ENCODE data around the gene RABGEF1.
"Not testable (repeated sequence)": the region's sequence is repeated elsewhere in the genome, so short reads cannot be mapped to it uniquely, and the experiment has no call there.

RABGEF1 gene

DNA sequence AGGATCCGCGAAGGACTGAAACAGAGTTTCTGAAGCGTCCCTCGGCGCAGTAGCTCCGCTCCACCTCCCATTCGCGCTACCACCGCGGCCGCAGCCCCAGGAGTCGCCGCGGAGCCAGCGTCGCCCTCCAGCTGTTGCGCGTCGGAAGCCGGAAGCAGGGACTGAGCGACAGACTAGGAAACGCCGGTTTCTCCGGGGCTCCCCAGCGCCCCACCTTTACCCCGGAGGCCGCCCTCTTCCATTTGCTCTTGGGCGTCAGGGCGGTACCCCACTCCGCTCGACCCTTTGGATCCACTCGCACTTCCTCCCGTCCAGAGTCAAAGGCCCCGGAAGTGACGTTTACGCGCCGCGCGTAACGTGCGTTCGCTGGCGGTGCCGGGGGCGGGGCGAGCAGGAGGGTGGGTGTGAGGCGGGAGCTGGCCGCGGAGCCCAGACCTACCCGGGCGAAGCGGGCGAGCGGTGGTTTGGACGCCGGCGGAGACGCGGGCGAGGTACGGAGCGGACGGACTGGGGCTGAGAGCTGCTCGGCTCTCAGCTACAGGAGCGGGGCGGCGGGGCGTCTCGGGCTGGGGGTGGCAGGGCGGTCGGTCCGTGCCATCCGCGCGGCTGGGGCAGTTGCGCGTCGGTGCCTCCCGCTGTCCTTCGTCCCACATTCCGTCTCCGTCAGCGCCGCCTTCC is at the start of gene RABGEF1:
RABGEF1 (plus strand) TSS at position 432 of the 678 bp plus-strand sequence. CDS start 31,167 bp downstream, outside the sequence.
- DNase-seq = peak; percentile 98

DNA sequence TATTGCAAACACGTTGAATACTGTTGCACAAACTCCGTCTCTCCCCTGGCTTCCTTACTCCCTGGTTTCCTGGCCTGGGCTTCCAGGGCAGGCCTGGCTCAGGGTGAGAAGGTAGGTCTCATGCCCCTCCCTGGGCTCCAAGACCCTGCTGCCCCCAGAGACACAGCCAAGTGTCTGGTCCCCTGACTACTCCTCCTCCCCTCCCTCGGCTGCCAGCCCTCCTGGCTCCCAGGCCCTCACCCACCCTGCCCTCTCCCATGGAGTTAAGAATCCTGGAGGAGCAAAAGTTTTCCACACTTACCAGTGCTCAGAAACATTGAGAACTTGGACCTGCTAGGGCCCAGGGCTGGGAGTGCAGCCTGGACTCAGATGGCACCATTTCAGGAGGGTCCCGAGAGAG is 47.2 kb upstream of the RABGEF1 start:
- DNase-seq = no peak

DNA sequence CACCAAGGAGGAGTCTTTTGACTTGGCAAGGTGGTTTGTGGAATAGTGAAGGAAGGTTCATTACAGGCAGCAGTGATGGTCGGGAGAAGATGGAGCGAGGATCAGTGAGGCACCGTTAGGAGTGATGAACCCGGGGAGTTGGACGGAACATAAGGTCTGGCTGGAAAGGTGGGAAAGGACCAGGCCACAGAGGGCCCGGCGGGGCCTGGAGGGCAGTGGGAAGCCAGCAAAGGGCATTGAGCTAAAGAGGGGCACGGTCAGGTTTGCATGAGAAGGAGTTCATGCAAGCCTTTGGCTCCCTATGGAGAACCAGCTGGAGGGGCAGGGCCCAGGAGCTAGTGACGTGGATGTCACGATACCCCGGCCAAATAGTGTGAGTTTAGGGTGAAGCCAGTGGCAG is 46.2 kb upstream of the RABGEF1 start:
- DNase-seq = no peak

DNA sequence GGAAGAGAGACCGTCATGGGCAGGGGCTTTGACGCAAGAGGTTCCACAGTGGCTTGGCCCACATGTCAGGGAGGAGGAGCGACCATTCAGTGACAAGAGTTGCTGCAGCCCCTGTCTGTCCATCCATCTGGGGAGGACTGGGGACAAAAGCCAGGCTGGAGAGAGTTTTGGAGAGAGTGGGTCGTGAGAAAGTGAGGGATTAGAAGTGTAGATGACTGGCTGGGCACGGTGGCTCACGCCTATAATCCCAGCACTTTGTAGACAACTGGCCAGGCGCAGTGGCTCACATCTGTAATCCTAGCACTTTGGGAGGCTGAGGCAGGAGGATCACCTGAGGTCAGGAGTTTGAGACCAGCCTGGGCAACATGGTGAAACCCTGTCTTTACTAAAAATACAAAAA is 45.1 kb upstream of the RABGEF1 start:
- not testable (repeated sequence) for DNase-seq

DNA sequence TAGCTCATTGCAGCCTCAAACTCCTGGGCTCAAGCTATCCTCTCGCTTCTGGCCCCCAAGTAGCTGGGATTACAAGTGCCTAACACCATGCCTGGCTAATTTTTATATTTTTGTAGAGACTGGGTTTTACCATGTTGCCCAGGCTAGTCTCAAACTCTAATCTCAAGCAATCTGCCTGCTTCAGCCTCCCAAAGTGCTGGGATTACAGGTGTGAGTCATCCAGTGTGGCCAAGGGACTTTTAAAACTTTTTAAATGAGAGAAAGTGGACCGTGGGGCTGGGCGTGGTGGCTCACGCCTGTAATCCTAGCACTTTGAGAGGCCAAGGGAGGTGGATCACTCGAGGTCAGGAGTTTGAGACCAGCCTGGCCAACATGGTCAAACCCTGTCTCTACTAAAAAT is 44.4 kb upstream of the RABGEF1 start:
- not testable (repeated sequence) for DNase-seq

DNA sequence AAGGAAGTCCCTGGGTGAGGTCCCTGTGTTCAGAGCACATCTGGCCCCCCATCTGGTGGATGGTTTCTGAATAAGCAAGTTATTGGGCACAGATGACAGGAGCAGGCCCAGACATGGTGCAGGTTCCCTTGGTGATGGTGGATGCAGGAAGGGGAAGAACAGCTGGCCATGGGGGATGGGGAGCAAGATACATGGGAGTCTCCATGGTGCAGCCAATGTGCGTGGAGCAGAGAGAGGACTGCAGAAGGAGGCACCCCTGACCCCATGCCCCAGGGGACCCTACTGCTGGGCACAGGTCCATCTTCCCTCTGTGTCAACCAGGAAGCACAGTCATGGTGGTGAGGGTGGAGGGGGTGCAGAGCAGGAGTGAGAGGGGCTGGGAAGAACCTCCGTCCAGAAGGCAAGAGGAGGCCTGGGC is 43.8 kb upstream of the RABGEF1 start:
- peak in 2 of 3 experiments; percentile 10 to 33 for DNase-seq

DNA sequence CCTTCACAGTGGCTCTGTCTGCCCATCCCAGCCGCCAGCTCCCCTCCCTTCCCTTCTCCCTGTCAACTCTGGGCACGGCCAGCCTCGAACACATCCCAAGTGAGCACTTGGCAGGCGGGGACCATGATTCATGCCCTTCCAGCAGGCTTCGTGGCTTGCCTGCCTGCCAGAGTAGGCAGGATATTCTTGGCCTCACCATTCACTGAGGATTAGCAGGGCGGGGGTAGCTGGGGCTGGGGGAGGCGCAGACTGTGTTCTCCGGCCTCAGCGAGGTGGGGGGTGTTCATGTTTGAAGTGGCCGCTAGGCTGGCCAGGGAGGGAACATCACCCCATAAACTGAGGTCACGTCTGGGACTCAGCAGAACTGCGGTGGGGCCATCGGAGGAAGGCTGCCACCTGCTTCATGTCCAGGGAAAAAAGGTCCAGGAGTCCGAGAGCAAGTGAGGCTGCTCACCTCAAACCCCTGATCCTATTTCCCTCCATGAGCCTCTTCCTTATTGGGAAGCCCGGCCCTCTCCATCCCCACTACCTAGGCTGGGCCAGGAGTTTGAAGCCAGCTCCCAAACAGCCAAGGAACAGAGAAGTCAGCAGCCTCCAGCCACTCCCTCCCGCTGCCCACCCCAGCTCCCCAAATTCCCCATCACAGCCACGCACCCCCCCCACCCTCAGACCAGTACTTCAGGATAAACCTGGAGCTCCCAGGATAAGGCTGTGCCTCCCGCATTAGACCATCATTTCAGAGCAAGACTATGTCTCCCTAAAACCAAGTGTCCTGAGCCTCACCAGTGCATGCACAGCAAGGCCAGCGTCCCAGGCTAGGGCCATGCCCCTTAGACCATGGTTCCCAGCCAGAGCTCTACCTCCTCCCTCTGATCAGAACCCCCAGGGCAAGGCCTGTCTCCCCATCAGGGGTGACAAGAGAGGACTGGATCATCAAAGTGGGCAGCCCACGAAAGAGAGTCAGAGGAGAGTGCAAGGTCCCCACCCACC is 42.8 kb upstream of the RABGEF1 start:
- DNase-seq = no peak

DNA sequence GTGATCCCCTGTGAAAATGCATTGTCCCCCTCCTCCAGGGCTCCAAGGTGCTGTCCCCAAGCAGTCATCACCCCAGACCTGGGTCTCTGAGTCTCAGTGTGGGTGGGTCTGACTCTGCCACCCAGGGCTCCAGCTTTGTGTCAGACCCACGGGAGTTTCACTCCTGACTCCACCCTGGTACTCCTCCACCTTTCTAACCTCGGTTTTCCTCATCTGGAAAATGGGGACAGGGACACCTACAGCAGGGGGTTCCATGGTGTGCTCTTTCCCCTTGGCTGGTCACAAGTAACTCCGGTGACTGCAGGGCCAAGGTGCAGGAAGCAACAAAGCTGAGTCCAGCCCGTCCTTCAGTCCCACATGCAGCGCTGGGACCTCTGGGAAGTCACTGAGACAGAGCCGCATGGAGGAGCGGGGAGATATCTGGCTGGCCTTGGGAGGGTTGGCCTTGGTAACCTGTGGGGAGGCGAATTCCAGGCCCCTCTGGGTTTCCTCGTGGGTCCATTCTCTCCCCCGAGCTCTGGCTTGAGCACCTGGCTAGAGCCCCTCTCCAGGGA is 41.8 kb upstream of the RABGEF1 start:
- no peak for DNase-seq

DNA sequence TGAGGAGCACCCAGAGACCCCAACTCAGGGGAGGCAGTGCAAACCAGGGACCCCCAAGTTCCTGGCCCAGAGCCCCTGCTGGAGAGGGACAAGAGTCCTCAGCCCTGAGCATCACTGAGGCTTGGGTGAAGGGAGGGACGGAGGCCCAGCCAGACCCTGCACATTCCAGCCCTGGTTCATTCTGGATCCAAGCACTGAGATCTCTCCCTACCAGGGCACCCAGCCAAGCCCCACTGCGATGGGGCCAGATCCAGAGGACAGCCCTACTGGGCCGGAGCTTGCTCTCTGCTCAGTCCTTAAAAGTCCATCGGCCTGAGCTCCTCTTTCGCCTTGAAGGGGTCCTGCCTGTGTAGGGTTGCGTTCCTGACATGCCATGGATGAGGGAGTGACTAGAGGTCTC is 40.5 kb upstream of the RABGEF1 start:
- no peak for DNase-seq

DNA sequence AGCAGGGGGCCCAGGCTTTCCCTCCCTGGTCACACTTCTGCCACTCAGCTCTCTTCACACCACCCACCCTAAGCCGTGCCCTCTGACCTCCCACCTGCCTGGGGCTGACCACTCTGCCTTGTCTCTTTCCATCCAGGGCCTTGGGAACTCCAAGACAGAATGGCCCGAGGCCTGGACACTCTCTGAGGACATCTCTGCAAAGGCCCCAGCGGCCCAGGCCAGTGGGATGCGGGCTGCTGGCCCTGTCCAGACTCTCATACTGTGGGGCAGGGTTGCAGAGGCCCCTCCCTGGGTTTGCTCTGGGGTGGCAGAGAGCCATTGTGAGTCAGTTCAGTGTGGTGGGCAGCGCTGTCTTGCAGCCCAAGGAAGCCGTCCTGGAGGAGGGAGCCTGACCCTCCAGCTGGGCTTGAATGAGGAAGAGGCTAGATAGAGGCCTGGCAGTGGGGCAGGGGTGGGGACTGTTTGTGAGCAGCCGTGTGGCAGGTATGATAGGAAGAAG is 39.9 kb upstream of the RABGEF1 start:
- DNase-seq = no peak

DNA sequence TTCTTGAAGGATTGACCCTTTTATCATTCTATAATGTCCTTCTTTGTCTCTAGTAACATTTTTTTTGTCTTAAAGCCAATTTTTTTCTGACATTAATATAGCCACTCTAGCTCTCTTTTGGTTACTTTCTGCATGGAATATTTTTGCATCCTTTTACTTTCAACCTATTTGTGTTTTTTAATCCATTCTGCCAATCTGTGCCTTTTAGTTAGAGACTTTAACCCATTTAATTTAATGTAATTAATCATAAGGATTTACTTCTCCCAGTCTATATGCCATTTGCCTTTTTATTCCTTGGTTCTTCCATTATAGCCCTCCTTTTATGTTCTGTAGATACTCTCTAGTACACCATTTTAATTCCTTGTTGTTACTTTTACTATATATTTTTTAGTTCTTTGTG is 32.7 kb upstream of the RABGEF1 start:
- no peak for DNase-seq

DNA sequence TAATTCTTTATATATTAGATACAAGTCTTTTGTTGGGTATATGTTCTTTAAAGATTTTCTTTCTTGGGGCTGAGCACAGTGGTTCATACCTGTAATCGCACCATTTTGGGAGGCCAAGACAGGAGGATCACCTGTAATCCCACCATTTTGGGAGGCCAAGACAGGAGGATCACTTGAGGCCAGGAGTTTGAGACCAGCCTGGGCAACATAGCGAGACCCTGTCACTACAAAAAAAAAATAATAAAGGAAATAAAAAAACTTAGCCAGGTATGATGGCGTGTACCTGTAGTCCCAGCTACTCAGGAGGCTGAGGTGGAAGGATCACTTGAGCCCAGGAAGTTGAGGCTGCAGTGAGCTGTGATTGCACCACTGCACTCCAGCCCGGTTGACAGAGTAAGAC is 29.8 kb upstream of the RABGEF1 start:
- DNase-seq = not testable (repeated sequence)

DNA sequence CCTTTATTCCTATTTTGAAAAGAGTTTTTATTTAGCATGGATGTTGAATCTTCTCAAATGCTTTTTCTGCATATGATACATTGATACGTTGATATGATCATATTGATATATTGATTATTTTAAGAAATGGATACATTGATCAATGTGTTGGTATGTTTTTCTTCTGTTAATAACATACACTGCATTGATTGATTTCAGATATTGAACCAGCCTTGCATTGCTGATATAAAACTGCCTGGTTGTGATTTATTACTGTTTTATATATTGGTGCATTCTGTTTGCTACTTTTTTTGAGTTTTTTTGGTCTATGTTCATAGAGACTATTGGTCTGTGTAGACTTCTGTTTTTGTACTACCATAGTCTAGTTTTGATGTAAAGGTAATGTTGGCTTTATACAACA is 26.8 kb upstream of the RABGEF1 start:
- DNase-seq = no peak

DNA sequence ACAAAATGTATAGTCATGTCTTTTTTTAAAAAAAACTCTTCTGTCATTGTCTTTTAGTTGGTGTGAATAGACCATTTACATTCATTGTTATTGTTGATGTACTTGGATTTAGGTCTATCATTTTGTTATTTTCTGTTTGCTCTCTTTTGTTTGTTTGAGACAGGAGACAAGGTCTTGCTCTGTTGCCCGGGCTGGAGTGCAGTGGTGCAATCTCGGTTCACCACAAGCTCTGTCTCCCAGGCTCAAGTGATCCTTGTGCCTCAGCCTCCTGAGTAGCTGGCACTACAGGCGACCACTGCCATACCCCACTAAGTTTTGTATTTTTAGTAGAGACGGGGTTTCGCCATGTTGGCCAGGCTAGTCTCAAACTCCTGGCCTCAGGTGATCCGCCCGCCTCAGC is 23.9 kb upstream of the RABGEF1 start:
- DNase-seq = not testable (repeated sequence)

DNA sequence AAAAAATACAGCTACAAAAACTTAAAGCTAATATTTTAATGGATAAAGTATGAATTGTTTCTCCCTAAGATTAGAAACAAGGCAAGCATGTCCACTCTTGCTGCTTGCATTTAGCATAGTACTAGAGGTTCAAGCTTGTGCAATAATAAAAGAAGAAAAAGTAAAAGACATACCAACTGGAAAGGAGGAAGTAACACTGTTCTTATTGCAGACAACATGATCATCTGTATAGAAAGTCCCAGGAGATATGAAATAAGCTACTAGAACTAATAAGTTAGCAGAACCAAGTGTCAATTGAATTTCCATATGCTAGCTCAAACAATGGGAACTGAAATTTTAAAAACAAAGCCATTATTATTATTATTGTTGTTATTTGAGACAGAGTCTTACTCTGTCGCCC is 20.0 kb upstream of the RABGEF1 start:
- no peak for DNase-seq

DNA sequence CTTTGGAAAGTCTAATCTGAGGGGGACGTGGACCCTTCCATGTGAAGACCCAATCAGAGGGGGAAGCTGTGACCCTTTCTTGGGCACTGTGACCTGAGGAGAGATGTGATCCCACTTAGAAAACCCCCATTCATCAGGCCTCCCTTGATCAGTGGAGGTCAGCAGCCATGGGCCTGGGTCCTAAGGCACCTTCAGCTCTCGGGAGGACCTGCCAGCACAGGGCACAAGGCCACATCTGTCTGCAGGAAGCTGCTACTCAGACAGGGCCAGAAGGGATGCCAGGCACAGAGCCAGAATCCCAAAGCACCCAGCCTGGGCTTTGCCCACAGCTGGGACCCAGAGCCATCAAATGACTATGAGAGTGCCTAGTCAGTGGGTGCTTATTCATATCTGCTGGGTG is 14.7 kb upstream of the RABGEF1 start:
- no peak for DNase-seq

DNA sequence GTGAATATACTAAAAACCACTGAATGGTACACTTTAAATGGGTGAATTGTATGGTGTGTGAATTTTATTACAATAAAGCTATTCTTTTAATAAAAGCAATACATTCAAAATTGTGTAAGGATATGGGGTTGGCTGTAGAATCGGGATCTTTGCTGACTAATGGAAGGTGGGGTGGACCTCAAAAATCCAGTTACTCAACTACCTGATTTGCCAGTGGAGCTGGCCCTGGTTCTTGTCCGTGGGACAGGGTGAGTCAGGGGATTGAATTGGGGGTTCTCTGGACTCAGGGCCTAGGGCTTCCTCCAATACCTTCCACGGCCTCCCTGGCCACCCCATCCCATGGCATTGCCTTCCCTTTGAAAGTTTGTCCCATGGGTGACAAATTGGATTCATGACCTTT is 13.5 kb upstream of the RABGEF1 start:
- no peak for DNase-seq

DNA sequence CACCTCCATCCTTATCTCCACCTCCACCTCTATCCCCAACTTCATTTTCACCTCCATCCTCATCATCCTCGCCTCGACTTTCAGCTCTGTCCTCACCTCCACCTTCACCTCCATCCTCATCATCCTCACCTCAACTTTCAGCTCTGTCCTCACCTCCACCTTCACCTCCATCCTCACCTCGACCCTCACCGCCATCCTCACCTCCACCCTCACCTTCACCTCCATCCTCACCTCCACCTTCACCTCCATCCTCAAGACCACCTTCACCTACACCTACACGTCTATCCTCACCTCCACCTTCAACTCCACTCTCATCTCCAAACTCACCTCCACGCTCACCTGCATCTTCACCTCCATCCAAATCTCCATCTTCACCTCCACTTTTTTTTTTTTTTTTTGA is 12.0 kb upstream of the RABGEF1 start:
- DNase-seq = no peak

DNA sequence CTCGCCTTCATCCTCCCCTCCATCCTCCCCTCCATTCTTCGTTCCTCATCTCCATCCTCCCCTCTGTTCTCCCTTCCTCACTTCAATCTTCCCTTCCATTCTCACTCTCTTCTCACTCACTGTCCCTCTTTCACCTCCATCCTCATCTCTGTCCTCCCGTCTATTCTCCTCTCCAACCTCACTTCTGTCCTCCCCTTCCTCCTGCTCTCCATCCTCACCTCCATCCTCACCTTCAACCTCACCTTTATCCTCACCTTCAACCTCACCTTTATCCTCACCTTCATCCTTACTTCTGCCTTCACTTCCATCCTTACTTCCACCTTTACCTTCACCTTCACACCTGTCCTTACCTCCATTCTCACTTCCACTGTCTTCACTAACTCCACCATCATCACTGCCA is 11.3 kb upstream of the RABGEF1 start:
- no peak for DNase-seq

DNA sequence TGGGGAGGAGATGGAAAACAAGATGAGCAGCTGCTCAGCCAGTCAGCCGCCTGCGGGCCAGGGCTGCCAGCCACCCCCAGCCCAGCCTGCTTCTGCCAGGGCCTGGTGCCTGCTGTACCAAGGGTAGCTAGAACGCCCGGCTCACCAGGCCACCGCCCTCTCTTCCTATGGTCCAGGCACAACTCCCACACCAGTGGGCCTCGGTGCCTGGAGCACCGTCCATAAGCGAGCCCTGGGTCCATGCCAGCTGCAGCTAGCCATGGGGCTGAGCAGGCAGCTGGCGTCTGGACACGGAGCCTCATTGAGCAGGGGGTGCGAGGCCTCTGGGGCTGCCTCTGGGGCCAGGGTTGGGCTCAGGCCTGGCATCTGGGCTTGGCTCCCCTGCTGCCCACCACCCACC is 8.5 kb upstream of the RABGEF1 start:
- DNase-seq = no peak

DNA sequence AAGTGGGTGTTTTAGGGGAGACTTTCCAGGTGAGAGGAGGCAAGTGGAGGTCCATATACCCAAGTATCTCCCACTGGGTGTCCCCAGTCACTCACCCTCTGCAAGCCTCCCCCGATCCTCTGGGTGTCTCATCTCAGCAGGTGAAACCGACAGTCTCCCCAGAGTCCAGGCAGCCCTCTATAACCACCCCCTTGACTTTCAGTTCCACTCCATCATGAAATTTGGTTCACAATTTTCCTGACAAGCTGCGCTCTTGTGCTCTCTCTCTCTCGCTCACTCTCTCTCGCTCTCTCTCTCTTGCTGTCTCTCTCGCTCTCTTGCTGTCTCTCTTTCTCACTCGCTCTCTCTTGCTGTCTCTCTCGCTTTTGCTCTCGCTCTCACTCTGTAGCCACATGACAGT is 8.1 kb upstream of the RABGEF1 start:
- no peak for DNase-seq

DNA sequence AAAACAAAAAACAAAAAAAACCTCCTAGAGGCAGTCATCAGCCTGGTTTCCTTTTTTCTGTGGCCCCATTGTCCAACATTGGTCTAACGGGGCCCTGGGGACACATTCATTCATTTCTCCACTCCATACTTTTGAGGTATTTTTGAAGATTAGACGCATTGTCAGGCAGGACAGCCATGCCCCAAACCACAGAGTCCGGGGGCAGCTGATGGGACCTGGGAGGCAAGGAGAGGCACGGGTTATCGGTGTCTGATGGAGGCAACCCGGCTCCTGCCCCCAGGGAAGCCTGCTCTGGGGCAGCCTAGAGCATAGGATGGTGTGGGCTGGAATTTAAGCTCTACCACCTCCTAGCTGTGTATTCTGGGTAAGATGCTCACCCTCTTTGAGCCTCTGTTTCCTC is 6.5 kb upstream of the RABGEF1 start:
- no peak for DNase-seq

DNA sequence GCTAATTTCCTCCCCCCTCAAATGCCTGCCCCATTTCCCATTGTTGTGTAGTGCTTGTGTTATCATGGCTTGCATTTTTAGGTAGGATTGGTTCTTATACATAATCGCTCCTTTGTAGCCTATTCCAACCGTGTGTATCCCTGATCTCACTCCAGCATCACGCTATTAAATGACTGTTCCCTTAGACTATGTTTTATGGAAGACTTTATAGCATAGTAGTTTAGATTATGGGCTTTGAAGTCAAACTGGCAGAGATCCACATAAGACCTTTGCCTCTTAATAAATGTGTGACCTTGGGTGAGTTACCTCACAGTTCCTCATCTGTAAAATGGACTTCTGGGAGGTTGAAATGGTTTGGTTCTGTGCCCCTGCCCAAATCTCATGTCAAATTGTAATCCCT is 5.4 kb upstream of the RABGEF1 start:
- no peak for DNase-seq

DNA sequence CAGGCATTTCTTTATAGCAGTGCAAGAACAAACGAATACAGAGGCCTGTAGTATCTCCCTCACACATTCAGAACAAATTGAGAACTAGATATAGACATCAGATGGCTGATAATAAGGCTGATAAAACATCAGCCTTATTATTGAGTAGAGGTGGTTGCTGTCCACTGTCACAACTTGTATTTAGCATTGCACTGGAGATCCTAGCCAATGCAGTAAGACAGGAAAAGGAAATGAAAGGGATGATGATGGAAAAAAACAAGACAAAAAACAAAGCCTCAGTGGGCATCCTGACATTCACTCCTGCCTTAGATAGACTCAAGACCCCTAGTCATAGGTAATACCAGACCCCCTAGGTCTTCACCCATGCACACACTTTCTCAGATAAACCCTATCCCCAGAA is 4.7 kb upstream of the RABGEF1 start:
- DNase-seq = no peak
